8988T (cell line): Measurements from ENCODE around the gene GADL1.

ENCODE experiments used
- DNase-seq: peaks from one replicate; pipeline ENCODE4 v3.0.0; 2011

GADL1 gene

DNA sequence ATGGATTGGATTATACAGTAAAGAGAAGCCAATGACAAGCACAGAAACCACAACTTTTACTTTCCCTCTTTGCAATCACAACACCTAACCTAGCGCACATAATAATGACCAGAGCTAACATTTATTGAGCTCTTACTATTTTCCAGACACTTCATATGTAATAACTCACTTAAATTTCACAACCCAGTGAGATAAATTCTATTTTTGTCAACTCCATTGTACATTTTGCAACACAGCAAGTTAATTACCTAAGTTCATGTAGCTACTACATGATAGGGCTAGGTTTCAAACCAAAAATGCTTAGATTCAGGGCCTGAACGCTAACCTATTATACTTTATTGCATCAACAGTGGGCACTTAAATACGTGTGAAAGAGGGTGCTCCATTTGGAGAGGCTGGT, 89.5 kb downstream of the GADL1 start:
- DNase-seq = no peak

DNA sequence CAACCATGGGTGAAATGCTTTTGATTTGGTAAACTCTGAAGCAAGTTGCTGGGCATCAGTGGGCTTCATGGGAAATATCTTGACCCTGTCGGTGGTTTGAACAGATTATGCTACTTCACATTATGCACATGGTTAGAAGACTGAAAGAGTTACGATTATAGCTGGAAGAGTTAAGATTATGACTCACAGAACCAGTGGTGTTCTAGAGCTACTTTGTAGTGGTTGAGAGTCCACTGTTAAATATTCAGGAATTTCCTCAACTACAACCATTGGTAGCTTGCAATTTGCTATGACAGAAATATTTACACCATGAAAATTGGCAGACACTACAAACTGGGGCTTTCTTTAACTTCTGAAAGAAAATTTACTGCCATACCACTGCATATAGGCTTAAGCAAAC, 99.3 kb downstream of the GADL1 start:
- no peak for DNase-seq

DNA sequence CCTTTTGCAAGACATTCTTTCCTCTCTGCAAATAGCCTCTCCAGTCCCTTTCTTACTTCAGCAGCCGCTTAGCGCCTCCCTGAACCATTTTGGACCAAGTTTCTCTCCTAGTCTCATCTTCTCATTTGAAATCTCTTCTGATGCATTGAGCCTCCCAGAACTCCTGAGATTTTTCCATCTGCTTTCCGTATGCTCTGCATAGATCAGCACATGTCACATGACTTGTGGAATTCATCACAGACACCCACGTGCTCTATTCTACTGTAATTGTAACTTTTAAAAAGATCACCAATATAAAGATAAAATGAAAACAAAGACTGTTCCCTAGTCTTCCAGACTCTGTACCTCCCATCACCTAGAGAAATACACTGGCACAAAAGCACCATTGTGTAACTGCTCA, 100.7 kb downstream of the GADL1 start:
- no peak for DNase-seq

DNA sequence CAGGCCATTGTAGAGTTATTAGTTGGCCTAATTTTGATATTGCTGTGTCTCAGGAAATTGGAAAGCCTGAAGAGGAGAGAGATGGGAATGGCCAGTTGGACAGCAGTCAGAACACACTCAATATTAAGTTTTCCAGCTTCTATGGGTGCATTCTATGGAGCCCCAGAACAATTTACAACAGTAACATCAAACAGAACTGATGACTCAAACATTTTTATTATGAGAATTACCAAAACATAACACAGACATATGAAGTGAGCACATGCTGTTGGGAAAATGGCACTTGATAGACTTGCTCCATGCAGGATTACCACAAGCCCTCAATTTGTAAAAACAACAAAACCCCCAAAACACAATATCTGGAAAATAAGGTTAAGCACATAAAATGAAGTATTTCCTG, 104.3 kb downstream of the GADL1 start:
- no peak for DNase-seq

DNA sequence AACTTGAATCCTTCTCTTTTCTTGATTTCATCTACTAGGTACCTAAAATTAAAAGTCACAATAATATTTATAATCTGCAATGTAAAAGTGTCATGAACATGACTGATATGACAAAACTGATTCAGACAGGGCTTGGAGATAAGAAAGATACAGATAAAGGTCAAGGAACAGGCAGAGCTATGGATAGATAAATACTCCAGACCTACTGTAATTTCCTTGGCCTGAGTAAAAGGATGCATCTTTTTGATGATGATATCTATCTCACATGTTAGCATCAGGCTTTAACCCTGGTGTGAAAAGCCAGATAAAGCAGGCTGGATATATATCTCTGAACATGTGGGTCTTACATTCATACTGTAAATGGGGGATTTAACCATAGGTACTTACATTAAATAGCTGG, 108.1 kb downstream of the GADL1 start:
- no peak for DNase-seq

DNA sequence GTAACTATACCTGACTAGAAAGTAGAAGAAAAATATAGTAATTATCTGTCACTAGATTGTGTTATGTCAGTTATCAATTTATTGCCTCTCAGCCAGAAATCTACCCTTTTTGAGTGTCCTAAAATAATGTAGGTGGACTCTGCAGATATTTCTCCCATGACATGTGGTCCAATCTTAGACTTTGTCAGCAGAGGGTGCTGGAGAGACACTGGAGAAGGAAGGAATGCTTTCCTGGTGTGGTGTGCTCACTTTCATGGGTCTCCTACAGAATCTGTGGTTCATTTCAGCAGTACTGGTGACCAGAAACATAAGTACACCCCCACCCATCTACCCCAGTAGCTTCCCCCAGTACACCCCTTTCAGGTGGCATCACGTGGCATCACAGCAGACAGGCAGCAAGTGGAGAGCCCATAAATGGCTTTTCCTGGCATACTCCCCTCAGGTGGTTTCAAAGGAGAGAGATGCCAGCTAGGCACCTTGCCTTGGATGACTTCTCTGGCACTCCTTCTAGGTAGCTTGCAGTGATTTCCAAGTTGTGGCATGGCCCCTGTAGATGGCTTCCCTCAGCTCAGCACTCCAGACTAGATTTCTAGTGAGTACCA, 114.7 kb downstream of the GADL1 start:
- DNase-seq = no peak

DNA sequence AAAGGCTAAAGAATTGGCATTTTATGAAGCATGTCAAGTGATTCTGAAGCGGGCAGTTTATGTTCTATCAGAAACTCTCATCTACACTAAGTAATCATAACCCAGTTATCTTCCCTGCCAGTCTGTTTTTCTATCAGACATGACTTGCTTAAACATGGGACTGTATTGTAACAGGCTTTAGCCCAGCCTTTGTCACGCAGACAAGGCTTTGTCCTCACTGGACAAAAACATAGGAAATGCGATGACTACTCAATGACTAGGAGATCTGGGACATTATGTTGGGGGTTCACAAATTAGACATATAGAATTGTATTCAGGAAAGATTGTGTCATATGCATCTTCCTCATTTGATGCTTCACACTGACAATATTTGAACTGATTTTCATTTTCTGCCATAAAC, 115.5 kb downstream of the GADL1 start:
- DNase-seq = no peak

DNA sequence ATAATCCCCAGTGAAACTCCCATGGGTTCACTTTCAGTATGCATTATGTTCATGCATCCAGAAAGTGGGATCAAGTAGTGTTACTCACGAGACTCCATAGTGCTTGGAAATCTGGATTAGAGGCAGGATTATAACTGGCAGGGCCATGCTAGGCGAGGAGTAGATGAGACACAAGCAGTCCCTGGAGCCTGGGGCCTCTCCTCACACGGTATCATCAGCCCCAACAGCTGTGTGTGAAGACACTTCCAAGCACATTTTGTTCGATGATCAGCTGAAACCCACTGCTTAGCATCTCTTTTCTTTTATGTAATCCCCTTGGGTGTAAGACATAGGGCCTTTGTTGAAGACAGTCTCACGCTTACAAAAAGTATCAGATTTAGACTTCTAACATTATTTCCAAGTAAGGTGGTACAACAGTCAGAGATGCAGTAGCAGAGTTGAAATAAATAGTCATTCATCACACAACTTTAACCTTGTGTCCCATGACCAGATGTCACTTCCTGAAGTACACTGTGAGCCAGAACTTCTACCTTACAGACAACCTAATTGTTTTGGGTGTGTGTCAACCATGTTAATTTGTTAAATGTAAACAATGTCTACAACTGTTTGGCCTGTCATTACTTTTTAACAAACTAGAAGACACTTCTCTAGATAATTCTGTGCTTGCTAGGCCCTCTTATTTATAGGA, 116.9 kb downstream of the GADL1 start:
- DNase-seq = no peak

DNA sequence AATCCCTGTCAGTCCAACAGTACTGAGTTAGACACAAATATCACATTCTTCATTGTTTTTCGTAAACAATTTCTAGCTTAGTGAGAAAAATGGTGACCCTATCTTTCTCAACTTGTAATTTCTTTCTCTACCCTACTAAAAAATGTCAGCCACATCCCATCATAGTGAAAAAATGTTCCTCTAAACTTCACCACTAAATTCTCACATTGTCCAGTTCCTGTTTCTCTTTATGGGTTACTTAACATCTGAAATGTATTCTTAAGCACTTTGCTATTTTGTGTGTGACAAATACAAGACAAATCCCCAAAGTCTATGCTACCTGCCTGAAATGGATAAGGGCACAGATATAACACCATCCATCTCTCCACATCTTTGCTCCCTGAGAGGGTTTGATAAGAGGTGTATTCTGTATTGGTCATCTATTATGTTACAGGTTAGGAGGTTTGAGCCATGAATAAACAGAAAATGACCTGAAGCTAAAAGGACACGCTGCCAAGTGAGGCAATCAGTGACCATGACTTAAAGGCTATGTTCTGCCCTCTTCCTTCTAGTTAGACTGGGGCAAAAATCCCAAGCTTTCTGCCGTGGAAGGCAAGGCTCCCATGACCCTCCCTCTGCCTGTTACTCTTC, 118.2 kb downstream of the GADL1 start:
- no peak for DNase-seq

DNA sequence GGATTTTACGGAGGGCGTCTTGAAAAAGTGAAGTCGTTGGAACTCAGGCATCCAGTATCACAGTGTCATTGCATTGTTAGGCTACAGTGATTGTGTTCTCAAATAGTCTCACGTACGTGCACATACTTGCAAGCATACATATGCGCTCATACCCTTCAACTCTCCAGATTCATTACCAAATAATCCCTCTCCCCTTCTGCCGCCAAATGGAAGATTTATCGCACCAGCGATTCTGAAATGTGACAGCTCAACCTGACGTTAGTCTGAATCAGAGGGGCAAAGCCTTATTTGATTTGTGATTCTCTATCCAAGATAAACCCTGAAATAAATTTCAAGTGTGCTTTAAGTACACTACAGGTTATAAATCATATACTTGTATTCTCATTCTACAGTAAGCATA, 119.4 kb downstream of the GADL1 start:
- DNase-seq = no peak

DNA sequence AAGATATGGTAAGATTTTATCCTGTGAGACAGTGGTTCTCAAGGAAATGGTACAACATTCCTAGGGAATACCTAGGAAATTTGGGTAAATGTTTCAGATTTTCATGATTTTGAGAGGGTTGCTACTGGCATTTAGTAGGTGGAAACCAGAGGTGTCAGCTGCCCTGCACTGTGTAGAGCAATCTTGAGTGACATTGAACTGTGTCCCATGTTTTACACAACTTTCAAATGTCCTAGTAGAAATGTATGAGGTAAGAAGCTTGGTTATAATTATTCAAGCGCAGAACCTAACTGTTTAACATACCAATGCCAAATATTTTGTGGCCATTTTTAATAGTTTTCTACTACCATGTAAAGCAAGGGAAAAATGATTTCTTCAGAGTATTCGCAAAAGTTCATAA, 120.4 kb downstream of the GADL1 start:
- no peak for DNase-seq

DNA sequence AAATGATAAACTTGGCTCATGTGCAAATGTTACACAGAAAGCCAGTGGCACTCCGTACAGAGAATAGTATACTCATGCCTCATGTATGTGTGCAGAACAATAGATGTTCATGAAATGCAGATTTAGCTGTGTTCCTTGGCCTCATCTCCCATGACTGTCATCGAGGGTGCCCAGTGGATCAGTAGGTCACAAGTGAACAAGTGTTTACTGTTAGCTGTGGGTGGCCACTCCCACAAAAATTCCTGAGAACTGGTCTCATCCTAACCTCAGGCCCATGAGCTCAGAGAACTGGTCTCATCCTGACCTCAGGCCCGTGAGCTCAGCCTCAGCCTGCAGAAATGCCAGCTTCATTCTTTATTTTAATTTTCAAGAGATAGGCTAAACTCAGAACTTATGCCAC, 124.1 kb downstream of the GADL1 start:
- no peak for DNase-seq

DNA sequence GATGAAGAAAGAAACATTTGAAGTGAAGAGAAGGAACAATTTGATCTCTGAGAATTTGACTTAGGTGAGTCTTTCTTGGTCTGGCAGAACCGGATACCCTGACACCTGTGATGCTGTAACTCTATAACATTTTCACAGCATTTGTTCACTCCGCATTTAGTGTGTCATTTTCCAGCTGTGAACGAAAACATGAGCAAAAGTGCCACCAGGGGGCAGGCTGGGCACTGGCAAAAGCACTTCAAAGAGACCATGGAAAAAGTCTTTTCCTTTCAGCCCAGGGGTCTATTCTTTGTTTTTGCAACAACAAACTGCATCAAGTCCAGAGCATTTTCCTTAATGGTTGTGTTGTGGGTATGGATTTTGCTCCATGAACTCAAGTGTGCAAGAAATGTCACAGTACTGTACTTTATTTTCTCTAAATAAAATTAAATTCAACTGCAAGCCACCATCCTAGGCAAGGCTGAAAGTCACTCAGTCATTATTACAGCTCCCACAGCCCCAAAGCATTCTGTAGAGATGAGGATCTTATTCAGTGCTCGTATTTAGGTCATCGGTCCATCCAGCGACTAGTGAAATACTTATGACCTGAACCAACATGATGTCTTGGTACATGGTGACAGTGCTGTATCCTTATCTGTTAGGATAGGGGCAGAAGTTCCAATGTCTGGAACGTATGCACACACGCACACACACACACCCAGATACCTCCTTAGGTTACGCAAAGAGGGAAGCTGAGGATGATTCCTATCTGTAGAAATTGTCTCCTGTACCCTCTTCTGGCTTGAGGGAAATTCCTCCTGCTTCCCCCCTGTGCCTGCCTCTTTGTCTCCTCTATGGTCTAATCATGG, 125.5 kb downstream of the GADL1 start:
- no peak for DNase-seq

DNA sequence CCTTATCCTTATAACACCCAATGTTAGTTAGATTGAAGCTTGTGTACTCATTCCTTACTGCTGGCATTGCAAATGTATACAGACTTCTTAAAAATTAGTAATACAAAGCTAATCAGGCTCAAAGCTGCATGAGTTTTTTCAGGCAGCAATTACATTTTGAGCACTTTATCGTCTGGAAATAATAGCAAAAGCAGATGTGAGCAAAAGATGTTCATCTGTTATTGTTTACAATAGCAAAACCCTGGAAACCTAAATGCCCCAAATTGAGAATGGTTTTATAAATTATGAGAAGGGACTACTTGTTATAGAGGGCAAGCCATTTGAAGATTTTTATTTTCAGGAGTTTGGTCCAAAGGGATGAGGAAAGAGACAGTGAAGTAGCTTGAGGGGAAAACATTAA, 126.4 kb downstream of the GADL1 start:
- DNase-seq = no peak

DNA sequence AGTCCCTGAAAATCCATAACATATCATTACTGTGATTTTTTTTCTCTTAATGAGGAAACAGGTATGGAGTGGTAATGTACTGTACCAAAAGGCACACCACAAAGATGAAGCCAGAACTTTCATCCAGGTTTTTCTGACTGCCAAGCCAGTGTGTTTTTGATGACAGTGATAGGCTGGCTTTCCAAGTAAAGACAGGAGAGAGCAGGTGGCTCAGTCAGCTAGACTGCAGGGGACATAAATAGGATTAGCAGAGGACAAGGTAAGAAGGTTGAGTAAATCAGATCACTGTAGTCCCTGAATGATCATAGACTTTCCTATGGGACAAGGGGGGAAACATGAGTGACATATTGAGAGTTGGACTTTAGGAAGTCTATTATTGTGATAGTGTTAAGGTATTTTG, 127.9 kb downstream of the GADL1 start:
- no peak for DNase-seq

DNA sequence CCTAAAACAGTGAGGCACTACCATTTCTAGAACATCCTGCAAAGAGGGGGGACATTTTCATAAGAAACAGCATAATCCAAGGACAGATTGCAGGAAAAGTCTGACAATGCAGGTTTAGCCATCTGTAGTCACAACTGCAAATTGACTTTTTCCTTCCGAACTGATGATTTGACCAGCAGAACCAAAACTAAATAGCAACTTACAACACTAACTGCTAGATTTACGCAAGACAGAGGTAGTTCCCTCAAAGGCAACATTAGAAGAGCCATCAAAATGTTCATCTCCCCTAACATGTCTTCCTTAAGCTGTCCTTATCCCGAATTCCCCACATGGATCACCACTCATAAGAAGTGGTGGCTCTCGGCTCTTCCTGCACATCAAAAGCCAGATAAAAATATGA, 129.6 kb downstream of the GADL1 start:
- no peak for DNase-seq

DNA sequence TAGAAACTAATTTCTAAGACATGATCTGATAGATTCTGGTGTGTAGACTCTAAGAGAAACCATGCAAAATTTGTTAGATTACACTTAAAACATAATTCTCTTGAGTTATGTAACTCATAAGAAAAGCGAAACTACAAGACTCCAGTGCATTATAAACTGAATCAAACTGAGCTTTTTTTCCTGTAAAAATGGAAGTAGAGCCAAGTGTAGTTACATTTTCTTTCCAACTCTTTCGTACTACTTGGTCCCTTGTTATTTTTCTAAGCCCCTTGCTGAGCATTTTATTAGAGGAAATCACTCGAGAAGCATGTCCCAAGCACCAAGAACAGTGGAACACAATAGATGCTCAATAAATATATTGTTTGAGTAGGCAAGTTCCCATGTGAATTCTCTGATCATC, 130.2 kb downstream of the GADL1 start:
- DNase-seq = no peak

DNA sequence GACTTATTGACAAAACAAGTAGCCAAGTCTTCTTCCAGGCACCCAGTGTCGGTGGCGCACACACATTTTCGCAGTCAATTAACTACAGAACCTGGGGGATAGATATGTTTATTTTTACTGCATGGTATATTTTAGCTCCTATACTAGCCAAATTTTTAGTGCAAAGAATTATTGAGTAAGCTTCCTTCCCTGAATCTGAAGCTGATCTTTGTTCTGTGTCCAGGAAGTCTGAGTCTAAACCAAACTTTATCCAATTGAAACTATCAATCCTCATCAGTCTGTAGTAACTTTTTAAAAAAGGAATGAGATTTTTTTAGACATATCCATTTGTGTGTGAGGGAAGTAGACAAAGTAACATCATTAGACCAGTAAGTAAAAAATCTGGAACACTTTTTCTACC, 133.1 kb downstream of the GADL1 start:
- DNase-seq = no peak

DNA sequence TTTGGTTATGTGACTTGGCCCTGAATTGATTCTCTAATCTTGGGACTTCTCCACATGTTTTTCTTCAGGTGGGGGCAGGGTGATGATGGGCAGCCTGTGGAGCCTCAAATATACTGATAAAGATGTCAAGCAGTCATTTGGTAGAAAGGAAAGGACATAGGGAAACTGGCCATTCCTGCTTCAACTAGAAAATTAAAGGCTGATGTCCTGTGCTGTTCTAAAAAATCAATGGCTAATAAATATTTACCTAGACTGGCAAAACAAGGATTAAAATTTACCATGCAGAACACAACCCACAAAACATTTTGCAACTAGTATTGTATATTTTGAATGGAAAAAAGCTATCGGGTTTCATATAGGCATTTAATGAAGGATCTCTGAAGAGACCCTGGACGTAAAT, 133.7 kb downstream of the GADL1 start:
- no peak for DNase-seq

DNA sequence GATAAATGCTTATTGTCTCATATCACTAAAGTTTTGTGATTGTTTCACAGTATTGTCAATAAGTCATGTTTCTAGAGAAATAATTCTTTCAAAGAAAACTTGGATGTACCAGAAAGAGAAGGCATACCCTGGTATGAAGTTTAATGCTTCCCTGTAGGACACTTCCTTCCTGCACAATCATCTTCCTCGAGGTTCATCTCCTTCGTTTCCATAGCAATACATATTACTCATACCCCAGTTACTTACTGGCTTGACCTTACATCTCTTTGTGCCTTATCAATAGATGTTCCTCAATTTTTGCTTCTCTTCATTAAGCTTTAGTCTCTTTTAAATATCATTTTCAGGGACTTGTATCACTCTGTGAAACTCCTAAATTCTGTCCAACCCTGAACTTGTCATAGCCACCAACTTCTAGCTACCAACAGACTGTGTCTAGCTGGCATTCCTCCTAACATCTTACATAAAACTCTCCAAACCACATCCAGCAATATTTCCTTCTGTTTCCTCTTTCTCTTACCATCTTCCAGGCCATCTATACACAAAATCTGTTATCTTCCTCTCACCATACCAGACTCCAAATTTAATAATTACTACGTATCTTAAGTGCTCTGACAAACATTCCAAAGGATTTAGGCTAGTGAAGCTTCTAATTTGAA, 134.3 kb downstream of the GADL1 start:
- no peak for DNase-seq

DNA sequence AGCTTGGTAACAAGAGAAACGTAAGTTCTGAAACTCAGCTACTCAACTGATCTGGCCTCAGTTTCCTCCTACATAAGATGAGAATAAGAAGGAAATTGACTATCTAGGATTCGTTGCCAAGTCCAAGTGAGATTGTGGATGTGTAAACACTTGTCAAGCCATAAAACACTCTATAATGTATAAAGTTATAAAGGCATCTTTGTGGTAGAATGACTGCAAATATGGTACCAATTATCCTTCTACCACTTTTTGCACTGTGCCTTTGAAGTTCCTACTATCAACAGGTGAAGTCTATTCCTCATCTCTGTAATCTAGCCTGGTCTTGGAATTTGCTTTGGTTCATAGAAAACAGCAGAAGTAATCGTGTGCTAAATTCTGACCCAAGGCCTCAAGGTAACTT, 138.2 kb downstream of the GADL1 start:
- no peak for DNase-seq

DNA sequence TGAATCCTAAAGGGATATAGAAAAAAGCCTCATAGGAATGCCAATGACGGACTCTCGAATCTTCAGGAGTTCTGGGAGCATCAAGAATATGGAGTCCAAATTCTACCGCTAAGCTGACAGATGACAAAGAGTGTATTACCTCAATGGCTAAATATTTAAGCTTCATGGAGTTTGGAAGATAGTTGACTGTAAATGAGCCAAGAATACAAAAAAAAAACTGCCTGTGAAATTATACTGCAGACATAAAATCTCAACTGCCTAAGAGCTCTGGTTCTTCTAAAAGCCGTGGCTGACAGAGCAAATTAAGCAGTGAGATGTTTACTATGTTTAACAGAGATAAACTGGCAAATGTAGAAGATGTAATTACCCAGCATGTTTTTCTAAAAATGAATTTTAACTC, 140.0 kb downstream of the GADL1 start:
- DNase-seq = no peak

DNA sequence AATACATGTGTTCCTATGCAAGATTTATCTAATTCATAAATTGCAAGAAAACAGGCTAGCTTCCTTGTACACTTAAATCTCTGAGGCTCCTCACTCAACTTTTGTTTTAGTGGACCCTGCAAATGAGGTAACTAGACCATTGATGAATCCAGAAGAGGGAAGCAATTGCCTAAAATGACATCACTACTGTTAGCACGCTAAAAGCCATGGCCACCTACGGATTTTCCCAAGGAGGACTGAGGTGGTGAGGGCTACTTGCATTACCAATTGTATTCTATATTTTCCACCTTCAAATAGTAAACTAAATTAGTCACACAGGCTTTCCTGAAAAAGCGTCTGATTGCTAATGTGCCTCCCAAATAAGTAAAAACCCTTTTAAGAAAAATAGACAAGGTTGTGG, 140.7 kb downstream of the GADL1 start:
- no peak for DNase-seq
